Measurements from ENCODE around the gene ACOT7. TPM values are rescaled to one million over a fixed set of nuclear protein-coding genes. Genes with fewer than 3 reads are reported as not detected.

ACOT7 gene
- total RNA-seq, 1 experiment from 2014 or later: 120 TPM

DNA sequence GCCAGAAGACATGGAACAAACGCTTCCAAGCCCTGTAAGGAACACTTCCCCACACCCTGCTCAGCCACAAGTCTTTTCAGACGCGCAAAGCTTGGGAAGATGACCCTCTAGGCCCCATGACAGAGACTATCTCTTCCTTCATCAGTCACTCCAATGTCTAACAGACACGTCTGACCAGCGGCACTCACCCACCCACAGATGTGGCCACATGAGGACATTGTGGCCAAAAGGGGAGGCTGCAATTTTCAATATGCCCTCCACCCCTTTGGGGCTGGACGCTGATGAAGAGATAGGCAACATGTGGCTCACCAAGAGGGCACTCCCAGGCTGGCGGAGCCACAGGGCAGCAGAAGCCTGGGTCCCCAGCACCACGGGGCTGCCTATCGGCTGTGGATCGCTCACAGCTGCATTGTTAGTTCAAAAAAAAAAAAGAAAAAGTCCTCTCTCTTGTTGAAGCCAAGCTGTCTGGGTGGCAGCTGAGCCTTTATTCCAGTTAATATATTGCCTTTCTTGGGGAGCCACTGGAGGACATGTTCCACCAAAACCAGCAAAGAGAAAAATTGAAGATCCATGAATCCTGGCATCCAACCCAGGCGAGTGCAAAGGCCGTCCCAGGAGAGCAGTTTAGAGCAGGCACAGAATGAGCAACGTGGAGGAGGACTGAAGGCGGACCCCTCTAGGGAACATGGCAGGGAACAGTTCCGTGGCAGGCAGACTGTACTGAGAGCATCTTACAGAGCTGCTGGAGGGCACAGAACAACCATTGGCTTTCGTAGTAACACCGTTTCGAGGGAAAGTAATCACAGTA, 80.0 kb downstream of the ACOT7 start:
- intact Hi-C loops (cut with micrococcal nuclease; ENCODE audit: unreplicated experiment): no loop called here
- Histone ChIP-seq H3K27ac (ENCODE audit: low read length) (no peak overlapping the region), H3K9me3 (ENCODE audit: control insufficient read depth, insufficient read depth, low read depth, low read length) (no peaks in the 10 kb centered on the region), H3K4me3 (ENCODE audit: low read depth in 2 of 2, low read length in 2 of 2) (no peak overlapping the region), H3K27me3 (ENCODE audit: control insufficient read depth, insufficient read depth, low read length) (no peaks in the 10 kb centered on the region), H3K4me1 (ENCODE audit: control insufficient read depth, insufficient read depth, low read length) (no peaks in the 10 kb centered on the region), H3K36me3 (ENCODE audit: control insufficient read depth, insufficient read depth, low read length) (no peaks in the 10 kb centered on the region)
- in situ Hi-C loops (cut with HindIII; ENCODE audit: low pct_unique_long_range_greater_than_20kb, low sequenced_read_pairs): no loop called here
- ChIA-PET POLR2A (interaction anchor here (0.6 kb wide), 1 partner anchor 74 kb away, joined by 5 read pairs; no protein-coding TSS in a partner anchor), CTCF (no interaction called here)
- DNase-seq (ENCODE audit: low read depth, low spot score) (no peak), ATAC-seq (no peak)
- no TSS peak for BruUV-seq (replicated peaks)
- TF ChIP-seq, protein P1, sequence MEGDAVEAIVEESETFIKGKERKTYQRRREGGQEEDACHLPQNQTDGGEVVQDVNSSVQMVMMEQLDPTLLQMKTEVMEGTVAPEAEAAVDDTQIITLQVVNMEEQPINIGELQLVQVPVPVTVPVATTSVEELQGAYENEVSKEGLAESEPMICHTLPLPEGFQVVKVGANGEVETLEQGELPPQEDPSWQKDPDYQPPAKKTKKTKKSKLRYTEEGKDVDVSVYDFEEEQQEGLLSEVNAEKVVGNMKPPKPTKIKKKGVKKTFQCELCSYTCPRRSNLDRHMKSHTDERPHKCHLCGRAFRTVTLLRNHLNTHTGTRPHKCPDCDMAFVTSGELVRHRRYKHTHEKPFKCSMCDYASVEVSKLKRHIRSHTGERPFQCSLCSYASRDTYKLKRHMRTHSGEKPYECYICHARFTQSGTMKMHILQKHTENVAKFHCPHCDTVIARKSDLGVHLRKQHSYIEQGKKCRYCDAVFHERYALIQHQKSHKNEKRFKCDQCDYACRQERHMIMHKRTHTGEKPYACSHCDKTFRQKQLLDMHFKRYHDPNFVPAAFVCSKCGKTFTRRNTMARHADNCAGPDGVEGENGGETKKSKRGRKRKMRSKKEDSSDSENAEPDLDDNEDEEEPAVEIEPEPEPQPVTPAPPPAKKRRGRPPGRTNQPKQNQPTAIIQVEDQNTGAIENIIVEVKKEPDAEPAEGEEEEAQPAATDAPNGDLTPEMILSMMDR (IDR thresholded peaks at IDR 0.05): no peak
- TF ChIP-seq SIN3A (IDR thresholded peaks at IDR 0.05; ENCODE audit: borderline replicate concordance, insufficient read depth, low read depth, low read length): no peak
- TF ChIP-seq, protein P2, sequence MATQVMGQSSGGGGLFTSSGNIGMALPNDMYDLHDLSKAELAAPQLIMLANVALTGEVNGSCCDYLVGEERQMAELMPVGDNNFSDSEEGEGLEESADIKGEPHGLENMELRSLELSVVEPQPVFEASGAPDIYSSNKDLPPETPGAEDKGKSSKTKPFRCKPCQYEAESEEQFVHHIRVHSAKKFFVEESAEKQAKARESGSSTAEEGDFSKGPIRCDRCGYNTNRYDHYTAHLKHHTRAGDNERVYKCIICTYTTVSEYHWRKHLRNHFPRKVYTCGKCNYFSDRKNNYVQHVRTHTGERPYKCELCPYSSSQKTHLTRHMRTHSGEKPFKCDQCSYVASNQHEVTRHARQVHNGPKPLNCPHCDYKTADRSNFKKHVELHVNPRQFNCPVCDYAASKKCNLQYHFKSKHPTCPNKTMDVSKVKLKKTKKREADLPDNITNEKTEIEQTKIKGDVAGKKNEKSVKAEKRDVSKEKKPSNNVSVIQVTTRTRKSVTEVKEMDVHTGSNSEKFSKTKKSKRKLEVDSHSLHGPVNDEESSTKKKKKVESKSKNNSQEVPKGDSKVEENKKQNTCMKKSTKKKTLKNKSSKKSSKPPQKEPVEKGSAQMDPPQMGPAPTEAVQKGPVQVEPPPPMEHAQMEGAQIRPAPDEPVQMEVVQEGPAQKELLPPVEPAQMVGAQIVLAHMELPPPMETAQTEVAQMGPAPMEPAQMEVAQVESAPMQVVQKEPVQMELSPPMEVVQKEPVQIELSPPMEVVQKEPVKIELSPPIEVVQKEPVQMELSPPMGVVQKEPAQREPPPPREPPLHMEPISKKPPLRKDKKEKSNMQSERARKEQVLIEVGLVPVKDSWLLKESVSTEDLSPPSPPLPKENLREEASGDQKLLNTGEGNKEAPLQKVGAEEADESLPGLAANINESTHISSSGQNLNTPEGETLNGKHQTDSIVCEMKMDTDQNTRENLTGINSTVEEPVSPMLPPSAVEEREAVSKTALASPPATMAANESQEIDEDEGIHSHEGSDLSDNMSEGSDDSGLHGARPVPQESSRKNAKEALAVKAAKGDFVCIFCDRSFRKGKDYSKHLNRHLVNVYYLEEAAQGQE (IDR thresholded peaks at IDR 0.05; ENCODE audit: insufficient read depth in 1 of 2, low read depth in 2 of 2, low read length in 1 of 2): no peak
- no peak for TF ChIP-seq TCF7L2 (IDR thresholded peaks at IDR 0.05; ENCODE audit: low read depth, low read length)
- TF ChIP-seq POLR2AphosphoS5 (IDR thresholded peaks at IDR 0.05; ENCODE audit: low read depth, low read length): no peak

DNA sequence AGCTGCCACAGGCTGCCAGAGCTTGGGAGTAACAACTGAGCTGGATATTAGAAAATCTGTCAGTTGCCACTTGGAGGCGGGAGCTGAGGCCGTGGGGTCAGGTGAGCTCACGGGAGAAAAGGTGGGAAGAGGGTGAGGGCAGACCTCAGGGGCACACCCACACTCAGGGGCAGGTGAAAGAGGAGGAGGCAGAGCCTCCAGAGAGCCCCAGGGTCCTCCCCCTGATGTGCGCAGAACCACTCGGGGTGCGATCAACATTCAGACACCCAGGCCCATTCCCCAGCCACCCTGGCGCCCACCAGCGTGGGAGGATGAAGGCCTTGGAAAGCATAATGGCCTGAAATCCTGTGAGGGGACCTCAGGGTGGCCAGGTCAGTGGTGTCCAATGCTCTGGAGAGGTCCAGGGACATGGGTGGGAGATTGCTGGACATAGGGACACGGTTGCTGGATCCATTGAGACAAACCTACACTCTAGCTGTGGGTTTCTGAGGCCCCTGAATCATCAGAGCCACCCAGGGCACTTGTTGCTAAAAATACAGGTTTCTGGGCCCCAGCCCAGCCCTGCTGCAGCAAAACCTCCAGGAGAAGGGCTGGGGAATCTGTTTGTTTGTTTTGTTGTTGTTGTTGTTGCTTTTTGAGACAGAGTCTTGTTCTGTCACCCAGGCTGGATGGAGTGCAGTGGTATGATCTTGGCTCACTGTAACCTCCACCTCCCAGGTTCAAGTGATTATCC, 83.3 kb downstream of the ACOT7 start:
- CTCF ChIA-PET: no interaction called here

More for the DNA sequence above, 83.3 kb downstream of the ACOT7 start:
- Histone ChIP-seq H3K9me3 (ENCODE audit: control insufficient read depth, insufficient read depth, low read depth, low read length) (no peaks in the 10 kb centered on the region), H3K4me3 (ENCODE audit: low read depth in 2 of 2, low read length in 2 of 2) (no peak overlapping the region), H3K27ac (ENCODE audit: low read length) (no peak overlapping the region), H3K4me1 (ENCODE audit: control insufficient read depth, insufficient read depth, low read length) (no peaks in the 10 kb centered on the region), H3K36me3 (ENCODE audit: control insufficient read depth, insufficient read depth, low read length) (no peaks in the 10 kb centered on the region), H3K27me3 (ENCODE audit: control insufficient read depth, insufficient read depth, low read length) (no peaks in the 10 kb centered on the region)
- in situ Hi-C loops (cut with HindIII; ENCODE audit: low pct_unique_long_range_greater_than_20kb, low sequenced_read_pairs) (no loop called here), intact Hi-C loops (cut with micrococcal nuclease; ENCODE audit: unreplicated experiment) (no loop called here)
- POLR2A ChIA-PET: no interaction called here
- no TSS peak for BruUV-seq (replicated peaks)
- TF ChIP-seq, protein P1 (IDR thresholded peaks at IDR 0.05): no peak
- TF ChIP-seq TCF7L2 (IDR thresholded peaks at IDR 0.05; ENCODE audit: low read depth, low read length): no peak
- no peak for DNase-seq (ENCODE audit: low read depth, low spot score)
- no peak for ATAC-seq

Data from Panc1 (cell line).